ENCODE measurements around the gene CPXM1. TPM values are rescaled to one million over a fixed set of nuclear protein-coding genes. Genes with fewer than 3 reads are reported as not detected.

The CPXM1 gene
- total RNA-seq, 1 experiment from 2014 or later, result not detected

GRCh38 chr20:2825761-2826160, 25.3 kb upstream of the CPXM1 start:
- CTCF ChIA-PET, result no interaction called here
- no peaks in the 10 kb centered on the region for H3K4me1 Mint-ChIP-seq (ENCODE audit: low read depth, unreplicated experiment)
- H3K4me1 ChIP-seq, result no peaks in the 10 kb centered on the region
- intact Hi-C loops (cut with micrococcal nuclease; ENCODE audit: unreplicated experiment), result no loop called here
- H3K27me3 Mint-ChIP-seq (ENCODE audit: insufficient read depth, unreplicated experiment), result peaks cover 9% of the 10 kb centered on the region
- no peaks in the 10 kb centered on the region for H3K36me3 Mint-ChIP-seq (ENCODE audit: insufficient read depth, unreplicated experiment)
- no TSS peak for BruUV-seq (replicated peaks)
- H3K27ac Mint-ChIP-seq (ENCODE audit: unreplicated experiment), result no peak overlapping the region
- H3K9me3 Mint-ChIP-seq (ENCODE audit: unreplicated experiment), result no peaks in the 10 kb centered on the region
- no peaks in the 10 kb centered on the region for H3K36me3 ChIP-seq (ENCODE audit: control insufficient read depth, insufficient read depth, low read length)
- TF ChIP-seq, protein P1, sequence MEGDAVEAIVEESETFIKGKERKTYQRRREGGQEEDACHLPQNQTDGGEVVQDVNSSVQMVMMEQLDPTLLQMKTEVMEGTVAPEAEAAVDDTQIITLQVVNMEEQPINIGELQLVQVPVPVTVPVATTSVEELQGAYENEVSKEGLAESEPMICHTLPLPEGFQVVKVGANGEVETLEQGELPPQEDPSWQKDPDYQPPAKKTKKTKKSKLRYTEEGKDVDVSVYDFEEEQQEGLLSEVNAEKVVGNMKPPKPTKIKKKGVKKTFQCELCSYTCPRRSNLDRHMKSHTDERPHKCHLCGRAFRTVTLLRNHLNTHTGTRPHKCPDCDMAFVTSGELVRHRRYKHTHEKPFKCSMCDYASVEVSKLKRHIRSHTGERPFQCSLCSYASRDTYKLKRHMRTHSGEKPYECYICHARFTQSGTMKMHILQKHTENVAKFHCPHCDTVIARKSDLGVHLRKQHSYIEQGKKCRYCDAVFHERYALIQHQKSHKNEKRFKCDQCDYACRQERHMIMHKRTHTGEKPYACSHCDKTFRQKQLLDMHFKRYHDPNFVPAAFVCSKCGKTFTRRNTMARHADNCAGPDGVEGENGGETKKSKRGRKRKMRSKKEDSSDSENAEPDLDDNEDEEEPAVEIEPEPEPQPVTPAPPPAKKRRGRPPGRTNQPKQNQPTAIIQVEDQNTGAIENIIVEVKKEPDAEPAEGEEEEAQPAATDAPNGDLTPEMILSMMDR (IDR thresholded peaks at IDR 0.05; ENCODE audit: insufficient read depth in 1 of 2, low read depth in 1 of 2, low read length in 1 of 2, severe bottlenecking in 1 of 2, unreplicated experiment in 1 of 2), result no peak
- POLR2A ChIA-PET, result no interaction called here
- no peak overlapping the region for H3K4me3 Mint-ChIP-seq (ENCODE audit: unreplicated experiment)
- H3K4me3 ChIP-seq (ENCODE audit: low read depth, low read length), result no peak overlapping the region
- no peaks in the 10 kb centered on the region for H3K9me3 ChIP-seq
- H3K27me3 ChIP-seq (replicated peaks; ENCODE audit: control insufficient read depth, insufficient read depth, low read length), result no peaks in the 10 kb centered on the region
- DNase-seq, result no peak

DNA sequence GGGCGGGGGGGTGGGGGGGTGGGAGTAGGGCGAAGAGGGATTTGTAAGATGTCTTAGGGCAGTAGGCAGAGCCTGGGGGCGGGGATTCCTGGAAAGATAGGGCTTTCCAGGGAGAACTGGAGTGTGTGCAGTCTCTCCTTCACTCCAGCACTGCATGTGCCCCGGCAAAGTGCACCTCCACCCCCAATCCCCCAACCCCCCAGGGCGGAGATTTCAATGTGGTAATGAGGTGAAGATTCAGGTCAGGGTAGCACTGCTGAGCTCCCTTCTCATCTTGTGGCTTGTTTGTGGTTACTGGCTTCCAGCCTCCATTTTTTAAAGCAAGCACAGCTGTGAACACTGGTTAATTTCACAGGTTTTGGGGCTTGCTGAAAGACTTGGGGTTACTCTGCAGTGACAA, 21.6 kb upstream of the CPXM1 start:
- H3K36me3 ChIP-seq (ENCODE audit: control insufficient read depth, insufficient read depth, low read length), result no peaks in the 10 kb centered on the region
- H3K27me3 Mint-ChIP-seq (ENCODE audit: insufficient read depth, unreplicated experiment), result peaks cover 2% of the 10 kb centered on the region
- no peak overlapping the region for H3K4me3 ChIP-seq (ENCODE audit: low read depth, low read length)
- ChIA-PET POLR2A (interaction anchor here (0.9 kb wide), 1 partner anchor 19 kb away, joined by 4 read pairs; the partner anchor contains the start of genes PCED1A and VPS16), CTCF (no interaction called here)
- H3K36me3 Mint-ChIP-seq (ENCODE audit: insufficient read depth, unreplicated experiment), result no peaks in the 10 kb centered on the region
- BruUV-seq (replicated peaks), result no TSS peak
- no peaks in the 10 kb centered on the region for H3K9me3 ChIP-seq
- intact Hi-C loops (cut with micrococcal nuclease; ENCODE audit: unreplicated experiment), result no loop called here
- TF ChIP-seq, protein P1 (IDR thresholded peaks at IDR 0.05; ENCODE audit: insufficient read depth in 1 of 2, low read depth in 1 of 2, low read length in 1 of 2, severe bottlenecking in 1 of 2, unreplicated experiment in 1 of 2), result no peak
- H3K4me1 Mint-ChIP-seq (ENCODE audit: low read depth, unreplicated experiment), result peaks cover 10% of the 10 kb centered on the region
- peaks cover 9% of the 10 kb centered on the region; the same call in 1 of the 2 replicates for H3K4me1 ChIP-seq
- no peaks in the 10 kb centered on the region for H3K9me3 Mint-ChIP-seq (ENCODE audit: unreplicated experiment)
- H3K27ac Mint-ChIP-seq (ENCODE audit: unreplicated experiment), result no peak overlapping the region
- H3K27me3 ChIP-seq (replicated peaks; ENCODE audit: control insufficient read depth, insufficient read depth, low read length), result no peaks in the 10 kb centered on the region
- H3K4me3 Mint-ChIP-seq (ENCODE audit: unreplicated experiment), result no peak overlapping the region
- no peak for DNase-seq

- no peaks in the 10 kb centered on the region for H3K9me3 Mint-ChIP-seq (ENCODE audit: unreplicated experiment)
These were observed 20.8 kb upstream of the CPXM1 start for GRCh38 chr20:2820896-2821869.

More at GRCh38 chr20:2820896-2821869, 20.8 kb upstream of the CPXM1 start:
- POLR2A ChIA-PET, result interaction anchor here (0.9 kb wide), 1 partner anchor 20 kb away, joined by 4 read pairs; the partner anchor contains the start of genes PCED1A and VPS16
- Histone ChIP-seq H3K4me1 (peaks cover 9% of the 10 kb centered on the region; the same call in 1 of the 2 replicates), H3K9me3 (no peaks in the 10 kb centered on the region), H3K27me3 (replicated peaks; ENCODE audit: control insufficient read depth, insufficient read depth, low read length) (no peaks in the 10 kb centered on the region), H3K4me3 (ENCODE audit: low read depth, low read length) (no peak overlapping the region), H3K36me3 (ENCODE audit: control insufficient read depth, insufficient read depth, low read length) (no peaks in the 10 kb centered on the region)
- no TSS peak for BruUV-seq (replicated peaks)
- TF ChIP-seq, protein P1 (IDR thresholded peaks at IDR 0.05; ENCODE audit: insufficient read depth in 1 of 2, low read depth in 1 of 2, low read length in 1 of 2, severe bottlenecking in 1 of 2, unreplicated experiment in 1 of 2), result no peak
- Mint-ChIP-seq H3K27ac (ENCODE audit: unreplicated experiment) (no peak overlapping the region), H3K36me3 (ENCODE audit: insufficient read depth, unreplicated experiment) (no peaks in the 10 kb centered on the region), H3K4me3 (ENCODE audit: unreplicated experiment) (no peak overlapping the region), H3K27me3 (ENCODE audit: insufficient read depth, unreplicated experiment) (peaks cover 2% of the 10 kb centered on the region), H3K4me1 (ENCODE audit: low read depth, unreplicated experiment) (peaks cover 10% of the 10 kb centered on the region)
- intact Hi-C loops (cut with micrococcal nuclease; ENCODE audit: unreplicated experiment), result no loop called here
- CTCF ChIA-PET, result interaction anchor here (0.5 to 0.7 kb wide), 3 partner anchors 68 to 272 kb away, joined by 3 read pairs; no protein-coding TSS in a partner anchor
- DNase-seq, result no peak

All from Caco-2 (cell line).